C1 segment of cervical spinal cord (tissue), 14 donors: ENCODE results near the gene CFAP46.
"Not testable (repeated sequence)": the region's sequence is repeated elsewhere in the genome, so short reads cannot be mapped to it uniquely, and the experiment has no call there.

Experiments
- DNase-seq, 14 donors: peaks; one replicate each; lab custom pipeline; 2025; lab: John Stamatoyannopoulos, UW

Gene CFAP46

DNA sequence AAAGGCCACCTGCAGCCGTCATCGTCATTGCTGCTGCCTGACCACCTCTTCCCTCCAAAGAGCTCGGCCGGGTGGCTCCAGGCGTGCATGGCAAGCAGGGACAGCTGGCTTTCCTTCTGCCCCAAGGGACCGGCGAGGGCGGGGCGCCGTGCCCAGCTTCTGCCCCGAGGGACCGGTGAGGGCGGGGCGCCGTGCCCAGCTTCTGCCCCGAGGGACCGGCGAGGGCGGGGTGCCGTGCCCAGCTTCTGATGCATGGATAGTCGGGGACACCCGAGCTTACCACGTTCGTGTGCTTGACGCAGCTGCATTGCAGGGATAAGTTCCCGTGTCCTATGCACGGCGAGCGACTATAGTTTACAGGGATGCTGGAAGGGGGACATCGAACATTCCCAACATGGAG, 27.0 kb downstream of the CFAP46 start:
- DNase-seq, result no peak

GRCh38 chr10:132914732-132915131, 27.6 kb downstream of the CFAP46 start:
- DNase-seq, result no peak

DNA sequence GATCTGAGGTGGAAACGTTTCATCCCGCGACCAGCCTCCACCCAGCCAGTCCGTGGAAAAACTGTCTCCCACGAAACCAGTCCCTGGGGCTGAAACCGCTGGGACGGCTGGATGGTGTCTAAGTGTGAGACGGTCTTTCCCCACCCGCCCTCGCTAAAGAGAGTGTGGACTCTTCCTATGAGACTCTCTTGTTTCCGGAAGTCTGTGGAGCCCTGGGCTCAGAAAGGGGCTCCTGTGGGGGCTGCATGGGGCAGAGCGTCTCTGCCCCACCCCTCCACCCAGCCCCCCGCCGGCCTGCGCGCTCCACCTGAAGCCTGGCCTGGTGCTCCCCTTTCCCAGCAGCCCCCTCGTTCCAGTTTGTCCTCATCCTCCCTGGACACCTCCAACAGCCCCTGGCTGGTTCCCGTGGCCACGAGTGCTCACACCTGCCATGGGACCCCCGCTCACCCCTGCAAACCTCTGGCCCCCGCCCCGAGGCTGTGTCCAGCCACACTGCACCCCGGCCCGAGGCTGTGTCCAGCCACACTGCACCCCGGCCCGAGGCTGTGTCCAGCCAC, 28.7 kb downstream of the CFAP46 start:
- DNase-seq, result no peak

- no peak for DNase-seq
Measured at GRCh38 chr10:132912713-132913558, 29.4 kb downstream of the CFAP46 start.

GRCh38 chr10:132912225-132912712, 30.1 kb downstream of the CFAP46 start:
- DNase-seq, result no peak

DNA sequence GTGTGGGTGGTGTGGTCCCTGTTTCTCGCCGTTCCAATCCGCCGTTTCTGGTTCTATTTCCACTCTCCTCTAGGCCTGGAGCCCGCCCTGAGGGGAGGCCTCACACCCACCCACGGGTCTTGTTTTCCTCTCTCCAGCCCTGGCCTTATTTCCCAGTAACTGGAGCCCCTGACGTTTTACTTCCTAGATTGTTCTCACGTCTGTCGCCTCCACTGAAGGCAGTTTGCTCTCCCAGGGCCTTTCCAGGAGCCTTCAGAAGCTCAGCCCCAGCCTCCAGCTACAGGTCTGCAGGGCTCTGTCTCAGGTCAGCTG, 30.6 kb downstream of the CFAP46 start:
- DNase-seq, result no peak

DNA sequence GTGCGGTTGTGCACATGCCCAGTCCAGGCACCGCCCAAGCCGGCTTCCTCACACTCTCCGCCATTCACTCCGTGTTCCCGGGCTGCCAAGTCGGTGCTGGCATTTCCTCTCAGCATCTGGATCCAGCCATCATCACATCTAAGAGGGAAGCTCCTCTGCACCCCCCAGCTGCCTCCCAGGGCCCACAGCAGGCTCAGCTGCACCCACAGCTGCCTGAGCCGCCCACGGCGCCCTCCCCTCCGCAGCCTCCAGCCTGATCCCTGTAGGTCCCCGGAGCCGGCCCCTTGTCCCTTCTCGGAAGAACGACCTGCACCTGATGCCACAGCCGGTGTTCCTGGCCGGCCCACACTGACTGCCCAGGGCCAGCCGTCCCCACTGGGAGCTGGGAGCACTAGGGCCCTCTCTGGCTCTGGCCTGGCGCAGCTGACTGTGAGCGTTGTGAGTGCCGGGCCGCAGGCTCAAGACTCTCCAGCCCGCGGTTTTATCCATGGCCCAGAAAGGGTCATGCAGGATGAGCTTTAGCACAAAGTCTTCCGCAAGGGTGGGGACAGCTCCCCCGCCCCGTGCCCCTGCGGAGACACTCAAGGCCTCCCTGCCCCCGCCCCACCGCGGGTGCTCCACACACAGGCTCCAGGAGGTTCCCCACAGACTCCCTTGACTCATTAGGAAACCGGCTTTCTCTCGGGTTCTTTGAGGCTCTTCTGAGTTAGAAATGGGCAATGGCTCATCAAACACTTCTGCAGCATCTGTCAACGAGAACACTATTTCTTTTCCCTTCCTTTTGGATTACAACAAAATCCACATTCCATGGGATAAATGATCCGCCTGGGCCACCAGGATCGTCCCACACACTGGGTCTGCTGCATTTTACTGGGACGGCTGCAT, 31.2 kb downstream of the CFAP46 start:
- no peak for DNase-seq

GRCh38 chr10:132910186-132910880, 32.0 kb downstream of the CFAP46 start:
- DNase-seq, result no peak

GRCh38 chr10:132909491-132910071, 32.8 kb downstream of the CFAP46 start:
- no peak for DNase-seq

- DNase-seq, result no peak
Measured at GRCh38 chr10:132908621-132909295, 33.6 kb downstream of the CFAP46 start.

DNA sequence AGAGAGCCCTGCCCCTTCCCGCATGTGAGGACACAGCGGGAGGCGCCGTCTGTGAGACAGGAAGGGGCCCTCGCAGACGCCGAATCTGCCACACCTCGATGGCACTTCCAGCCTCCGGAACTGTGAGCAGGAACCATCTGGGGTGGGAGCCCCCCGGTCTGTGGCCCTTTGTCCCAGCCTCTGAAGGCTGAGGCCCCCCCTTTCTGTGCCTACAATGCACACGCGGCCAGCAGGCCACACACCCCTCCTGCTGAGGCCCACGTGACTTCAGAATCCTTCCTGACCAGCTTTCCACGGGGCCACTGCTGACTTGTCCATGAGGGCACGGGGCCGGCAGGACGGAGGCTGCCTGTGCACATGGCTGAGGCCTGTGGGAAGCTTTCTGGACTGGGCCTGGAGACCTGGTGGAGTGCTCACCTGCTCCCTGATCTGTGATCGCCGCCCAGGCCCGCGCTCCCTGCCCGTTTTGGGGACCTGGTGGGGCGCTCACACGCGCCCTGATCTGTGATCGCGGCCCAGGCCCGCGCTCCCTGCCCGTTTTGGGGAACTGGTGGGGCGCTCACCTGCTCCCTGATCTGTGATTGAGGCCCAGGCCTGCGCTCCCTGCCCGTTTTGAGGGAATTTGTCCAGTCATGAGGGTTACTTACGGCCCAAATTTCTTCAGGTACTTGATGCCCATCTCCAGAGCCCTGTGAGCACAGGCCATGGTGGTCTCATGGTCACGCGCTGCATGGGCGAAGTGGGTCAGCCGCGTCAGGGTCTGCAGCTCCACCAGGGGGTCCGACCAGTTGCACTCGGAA, 34.3 kb downstream of the CFAP46 start:
- no peak for DNase-seq

DNA sequence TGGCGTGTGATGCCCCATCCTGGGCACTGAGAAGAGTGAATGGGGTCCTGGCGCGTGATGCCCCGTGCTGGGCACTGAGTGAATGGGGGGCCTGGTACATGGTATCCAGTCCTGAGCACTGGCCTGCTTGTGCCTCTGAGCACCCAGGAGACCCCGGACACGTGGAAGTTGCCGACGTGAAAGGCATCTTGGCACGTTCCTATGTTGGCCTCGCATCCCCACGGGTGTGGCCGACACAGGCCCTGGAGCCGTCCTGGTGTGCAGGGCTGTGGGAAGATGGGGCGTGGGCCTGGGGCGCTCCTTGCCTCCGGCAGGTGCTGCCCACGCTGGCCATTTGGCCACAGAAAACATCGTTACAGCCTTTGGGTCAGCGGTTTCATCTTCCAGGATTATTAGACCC, 35.5 kb downstream of the CFAP46 start:
- no peak for DNase-seq

GRCh38 chr10:132906106-132906505, 36.3 kb downstream of the CFAP46 start:
- no peak for DNase-seq

DNA sequence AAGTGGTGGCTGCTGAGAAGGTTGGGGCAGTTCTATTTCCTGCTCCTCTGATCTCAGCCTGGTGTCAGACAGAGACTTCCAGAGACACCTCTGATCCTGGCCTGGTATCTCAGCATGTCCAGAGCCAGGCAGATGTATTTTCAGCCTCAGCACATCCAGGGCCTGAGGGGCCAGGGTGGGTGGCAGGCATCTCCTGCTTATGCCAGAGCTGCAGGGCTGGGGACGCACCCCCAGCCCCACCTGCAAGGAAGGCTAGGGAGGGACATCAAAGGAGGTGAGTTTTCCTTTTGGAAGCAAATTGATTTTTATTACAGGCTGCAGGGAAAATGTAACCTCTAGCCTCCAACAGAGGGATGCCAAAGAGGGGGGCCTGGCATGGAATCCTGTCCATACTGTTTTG, 36.7 kb downstream of the CFAP46 start:
- no peak for DNase-seq

DNA sequence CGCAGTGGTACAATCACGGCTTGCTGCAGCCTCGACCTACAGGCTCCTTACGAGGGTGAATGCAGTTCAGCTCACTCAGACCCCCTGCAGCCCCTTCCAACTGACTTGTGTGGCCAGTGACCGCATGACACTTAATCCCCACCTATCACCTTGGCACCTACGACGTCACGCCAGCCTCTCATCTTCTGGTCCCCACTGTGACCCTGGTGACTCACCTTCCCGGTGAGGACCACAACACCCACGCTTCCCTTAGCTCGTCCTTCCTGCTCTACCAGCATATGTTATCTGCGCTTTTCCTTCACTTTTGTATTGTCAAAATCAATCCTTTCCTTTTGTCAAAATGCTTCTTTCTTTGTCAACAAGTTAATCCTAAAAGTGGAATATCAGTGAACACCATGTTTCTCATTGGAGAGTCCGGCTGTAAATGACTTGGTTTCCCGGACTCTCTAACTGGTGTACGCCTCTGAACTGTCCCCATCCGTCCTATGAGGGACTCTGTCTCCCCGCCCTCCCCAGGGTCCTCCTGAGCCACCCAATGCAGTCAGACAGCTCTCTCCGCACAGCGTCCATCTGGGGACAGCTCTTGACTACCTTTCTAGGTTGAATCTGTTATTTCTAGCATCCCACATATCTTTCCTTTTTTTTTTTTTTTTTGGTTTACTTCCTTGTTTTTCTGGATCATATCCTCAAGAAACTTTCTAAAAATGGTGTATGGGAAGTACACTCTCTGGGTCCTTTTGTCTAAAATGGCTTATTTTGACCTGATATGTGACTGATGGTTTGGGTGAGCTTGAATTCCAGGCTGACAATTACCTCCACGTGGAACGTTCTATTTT, 37.3 kb downstream of the CFAP46 start:
- DNase-seq, result no peak

DNA sequence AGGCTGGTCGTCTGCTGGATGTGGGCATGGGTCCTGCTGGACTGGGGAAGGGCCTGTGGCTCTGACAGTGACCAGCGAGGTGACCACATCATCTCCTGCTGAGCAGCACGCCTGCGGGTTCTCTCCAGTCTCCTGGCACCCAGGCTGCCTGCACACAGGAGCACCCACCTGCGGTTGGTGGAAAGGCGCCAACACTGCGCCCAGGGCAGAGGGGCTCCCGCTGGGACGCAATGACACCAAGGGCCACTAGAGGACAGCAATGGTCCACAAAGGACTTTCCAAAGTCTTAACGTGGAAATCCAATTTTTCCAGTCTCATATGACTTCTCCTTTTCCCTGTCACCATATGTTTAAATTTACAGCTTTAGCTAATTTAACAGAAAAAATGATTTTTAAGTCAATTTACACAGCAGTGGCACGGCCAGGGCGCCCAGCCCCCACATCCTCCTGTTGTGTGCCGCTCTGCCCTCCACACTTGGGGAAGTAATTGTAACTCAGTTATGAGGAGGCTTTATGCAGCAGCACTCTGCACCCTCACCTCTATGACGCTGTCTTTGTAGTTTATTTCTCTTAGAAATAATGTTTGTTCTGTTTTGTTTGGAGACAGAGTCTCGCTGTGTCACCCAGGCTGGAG, 38.1 kb downstream of the CFAP46 start:
- peak in 3 of 14 donors; percentile 1 to 29 (median 5) for DNase-seq

DNA sequence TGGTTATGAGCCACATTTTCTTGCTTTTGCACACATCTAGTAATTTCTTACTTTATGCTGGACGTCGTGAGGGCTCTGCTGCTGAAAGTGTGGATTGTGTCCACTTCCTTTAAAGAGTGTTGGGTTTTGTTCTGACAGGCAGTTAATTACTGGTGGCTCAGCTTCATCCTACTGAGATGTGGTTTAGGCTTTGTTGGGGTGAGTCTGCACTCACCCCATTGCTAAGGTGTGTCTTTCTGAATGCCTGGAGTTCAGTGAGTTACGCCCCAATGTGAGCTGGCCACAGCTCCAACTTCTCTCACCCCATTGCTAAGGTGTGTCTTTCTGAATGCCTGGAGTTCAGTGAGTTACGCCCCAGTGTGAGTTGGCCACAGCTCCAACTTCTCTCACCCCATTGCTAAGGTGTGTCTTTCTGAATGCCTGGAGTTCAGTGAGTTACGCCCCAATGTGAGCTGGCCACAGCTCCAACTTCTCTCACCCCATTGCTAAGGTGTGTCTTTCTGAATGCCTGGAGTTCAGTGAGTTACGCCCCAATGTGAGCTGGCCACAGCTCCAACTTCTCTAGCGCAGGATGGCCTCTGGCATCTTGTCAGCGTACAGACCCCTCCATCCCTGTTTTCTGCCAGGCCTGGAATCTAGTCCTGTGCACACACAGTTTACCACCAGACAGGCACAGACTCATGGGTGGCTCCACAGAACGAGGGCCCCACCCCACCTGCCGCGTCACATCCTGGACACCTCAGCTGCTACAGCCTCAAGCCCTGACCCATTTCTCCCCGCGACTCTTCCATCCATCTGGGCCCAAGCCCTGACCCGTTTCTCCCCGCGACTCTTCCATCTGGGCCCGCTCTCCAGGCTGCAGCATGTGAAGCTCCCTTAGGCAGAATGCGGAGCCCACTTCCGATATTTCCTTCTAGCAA, 39.5 kb downstream of the CFAP46 start:
- DNase-seq, result not testable (repeated sequence)
